Testis (tissue), 2 donors: ENCODE results near the gene EXOC3L4.

Source experiments
- POLR2A ChIP-seq: fragments of 450-650 bp; IDR thresholded peaks from one replicate; pipeline ENCODE4 v1.6.1; 2017; ENCODE audit warnings: antibody characterized with exemption, mild to moderate bottlenecking, moderate library complexity
- TF ChIP-seq, protein P1 (sequence below), 3 experiments: fragments of 450-650 bp in 2 of 3; fragments of 200-600 bp in 1 of 3; sonication (generic) in 1 of 3; IDR thresholded peaks; one replicate each; pipeline ENCODE4 v1.5.1; 2016 to 2019; ENCODE audit warnings: antibody characterized with exemption in 3 of 3, mild to moderate bottlenecking in 2 of 3, moderate library complexity in 1 of 3

DNA sequence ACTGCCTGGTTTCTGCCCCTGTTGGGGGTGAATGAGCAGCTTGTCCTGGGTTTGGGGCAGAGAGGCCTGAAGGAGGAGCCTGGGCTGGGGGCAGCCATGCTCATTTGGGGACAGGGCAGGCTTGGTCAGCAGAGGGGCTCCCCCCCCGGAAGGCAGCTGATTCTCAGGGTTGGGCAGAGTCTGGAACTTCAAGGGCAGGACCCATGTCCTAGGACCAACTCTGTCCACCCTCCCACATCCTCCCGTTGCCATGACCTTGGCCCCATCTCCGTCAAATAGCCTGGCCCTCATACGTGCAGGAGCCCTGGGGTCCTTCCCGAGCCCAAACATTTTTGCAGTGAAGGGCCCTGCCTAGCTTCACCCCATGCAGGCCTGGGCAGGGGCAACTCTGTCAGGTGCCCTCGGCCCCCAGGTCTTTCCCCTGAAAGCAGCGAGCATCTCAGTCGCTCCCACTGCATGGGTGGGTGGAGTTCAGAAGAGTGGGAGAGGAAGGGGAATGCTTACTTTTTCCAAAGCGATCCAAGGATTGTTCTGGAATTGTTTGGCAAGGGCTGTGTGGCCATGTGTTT, 61.4 kb downstream of the EXOC3L4 start:
- TF ChIP-seq, protein P1, sequence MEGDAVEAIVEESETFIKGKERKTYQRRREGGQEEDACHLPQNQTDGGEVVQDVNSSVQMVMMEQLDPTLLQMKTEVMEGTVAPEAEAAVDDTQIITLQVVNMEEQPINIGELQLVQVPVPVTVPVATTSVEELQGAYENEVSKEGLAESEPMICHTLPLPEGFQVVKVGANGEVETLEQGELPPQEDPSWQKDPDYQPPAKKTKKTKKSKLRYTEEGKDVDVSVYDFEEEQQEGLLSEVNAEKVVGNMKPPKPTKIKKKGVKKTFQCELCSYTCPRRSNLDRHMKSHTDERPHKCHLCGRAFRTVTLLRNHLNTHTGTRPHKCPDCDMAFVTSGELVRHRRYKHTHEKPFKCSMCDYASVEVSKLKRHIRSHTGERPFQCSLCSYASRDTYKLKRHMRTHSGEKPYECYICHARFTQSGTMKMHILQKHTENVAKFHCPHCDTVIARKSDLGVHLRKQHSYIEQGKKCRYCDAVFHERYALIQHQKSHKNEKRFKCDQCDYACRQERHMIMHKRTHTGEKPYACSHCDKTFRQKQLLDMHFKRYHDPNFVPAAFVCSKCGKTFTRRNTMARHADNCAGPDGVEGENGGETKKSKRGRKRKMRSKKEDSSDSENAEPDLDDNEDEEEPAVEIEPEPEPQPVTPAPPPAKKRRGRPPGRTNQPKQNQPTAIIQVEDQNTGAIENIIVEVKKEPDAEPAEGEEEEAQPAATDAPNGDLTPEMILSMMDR (IDR thresholded peaks at IDR 0.05), result no peak
- no peak for TF ChIP-seq POLR2A
